ENCODE measurements around the gene ZSWIM6. TPM values are rescaled to one million over a fixed set of nuclear protein-coding genes. Genes with fewer than 3 reads are reported as not detected.

The ZSWIM6 gene
- polyA plus RNA-seq, 3 donors, result 1.7 to 33.5 (median 2.7) TPM

DNA sequence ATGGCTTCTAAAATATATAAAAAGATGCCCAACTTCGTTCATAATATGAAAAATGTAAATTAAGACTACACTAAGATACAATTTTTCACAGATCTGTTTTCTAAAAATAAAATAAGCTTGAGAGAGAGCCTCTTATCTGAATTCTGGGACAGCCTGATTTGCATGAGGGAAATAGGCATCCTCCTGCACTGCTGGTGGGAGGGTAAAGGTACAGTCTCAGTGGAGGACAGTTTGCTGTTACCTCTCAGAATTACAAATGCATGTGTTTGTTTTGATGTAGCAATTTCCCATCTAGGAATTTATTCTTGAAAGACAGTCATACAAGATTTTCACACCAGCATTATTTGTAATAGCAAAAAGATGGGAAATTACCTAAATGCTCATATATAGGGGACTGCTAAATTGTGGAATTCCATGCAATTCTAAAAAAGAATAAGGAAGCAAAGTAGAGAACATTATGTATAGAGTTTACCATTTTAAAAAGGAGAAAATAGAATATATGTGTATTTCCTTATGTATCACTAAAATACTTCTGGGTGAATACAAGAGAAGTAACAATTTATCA is 75.7 kb downstream of the ZSWIM6 start:
- intact Hi-C loops (cut with micrococcal nuclease), result loop anchor here (5.0 to 10.0 kb wide), 4 partner anchors 75 to 463 kb away; partner anchors contain the start of genes ZSWIM6 (in 2 of the 2), ERCC8 (in 1 of the 2), NDUFAF2 (in 1 of the 2) and SMIM15 (in 1 of the 2)
- peaks cover 96% of the 10 kb centered on the region for H3K79me2 ChIP-seq (ENCODE audit: insufficient read depth, low read length)
- H2AFZ ChIP-seq (ENCODE audit: insufficient read depth, low read depth, low read length, poor library complexity, severe bottlenecking), result no peak overlapping the region
- no peak overlapping the region for H3K9ac ChIP-seq (ENCODE audit: insufficient read depth, low read length, poor library complexity, severe bottlenecking)
- peaks cover 24 to 38% of the 10 kb centered on the region in 2 donors for H3K4me1 ChIP-seq (ENCODE audit: control insufficient read depth in 1 of 2, insufficient read depth in 2 of 2, low read length in 2 of 2)
- Mint-ChIP-seq H3K4me3 (no peak overlapping the region), H3K4me1 (peaks cover 34% of the 10 kb centered on the region), H3K27me3 (ENCODE audit: low read depth in 3 of 3) (no peaks in the 10 kb centered on the region), H3K27ac (peak overlapping the region in 6 of 7 donors; percentile 68 to 92 (median 86)), H3K36me3 (peaks cover 5 to 8% of the 10 kb centered on the region in 2 donors), H3K9me3 (no peaks in the 10 kb centered on the region)
- H3K27me3 ChIP-seq (ENCODE audit: control insufficient read depth in 2 of 2, insufficient read depth in 2 of 2, low read length in 2 of 2), result no peaks in the 10 kb centered on the region
- H3K4me2 ChIP-seq (replicated peaks; ENCODE audit: extremely low read depth, low read length, poor library complexity, severe bottlenecking), result peak overlapping the region; percentile 40
- H3K4me3 ChIP-seq (replicated peaks in 1 of 3; ENCODE audit: low read depth in 2 of 3, low read length in 3 of 3), result no peak overlapping the region
- H3K27ac ChIP-seq (ENCODE audit: low read depth in 1 of 2, low read length in 2 of 2), result no peak overlapping the region
- H3K9me3 ChIP-seq (replicated peaks in 1 of 2; ENCODE audit: control insufficient read depth in 1 of 2, insufficient read depth in 1 of 2, low read length in 2 of 2), result no peaks in the 10 kb centered on the region
- no peaks in the 10 kb centered on the region for H3K36me3 ChIP-seq (replicated peaks in 1 of 2; ENCODE audit: control insufficient read depth in 1 of 2, insufficient read depth in 2 of 2, low read length in 2 of 2)
- no CpG with 5 or more reads among the region's 1 CpG for WGBS (ENCODE audit: insufficient coverage)
- peaks cover 96% of the 10 kb centered on the region for H4K20me1 ChIP-seq (ENCODE audit: insufficient read depth, low read length)
- TF ChIP-seq, protein P1, sequence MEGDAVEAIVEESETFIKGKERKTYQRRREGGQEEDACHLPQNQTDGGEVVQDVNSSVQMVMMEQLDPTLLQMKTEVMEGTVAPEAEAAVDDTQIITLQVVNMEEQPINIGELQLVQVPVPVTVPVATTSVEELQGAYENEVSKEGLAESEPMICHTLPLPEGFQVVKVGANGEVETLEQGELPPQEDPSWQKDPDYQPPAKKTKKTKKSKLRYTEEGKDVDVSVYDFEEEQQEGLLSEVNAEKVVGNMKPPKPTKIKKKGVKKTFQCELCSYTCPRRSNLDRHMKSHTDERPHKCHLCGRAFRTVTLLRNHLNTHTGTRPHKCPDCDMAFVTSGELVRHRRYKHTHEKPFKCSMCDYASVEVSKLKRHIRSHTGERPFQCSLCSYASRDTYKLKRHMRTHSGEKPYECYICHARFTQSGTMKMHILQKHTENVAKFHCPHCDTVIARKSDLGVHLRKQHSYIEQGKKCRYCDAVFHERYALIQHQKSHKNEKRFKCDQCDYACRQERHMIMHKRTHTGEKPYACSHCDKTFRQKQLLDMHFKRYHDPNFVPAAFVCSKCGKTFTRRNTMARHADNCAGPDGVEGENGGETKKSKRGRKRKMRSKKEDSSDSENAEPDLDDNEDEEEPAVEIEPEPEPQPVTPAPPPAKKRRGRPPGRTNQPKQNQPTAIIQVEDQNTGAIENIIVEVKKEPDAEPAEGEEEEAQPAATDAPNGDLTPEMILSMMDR (IDR thresholded peaks at IDR 0.05), result no peak
- peak in 1 of 3 donors; percentile 31 for DNase-seq

DNA sequence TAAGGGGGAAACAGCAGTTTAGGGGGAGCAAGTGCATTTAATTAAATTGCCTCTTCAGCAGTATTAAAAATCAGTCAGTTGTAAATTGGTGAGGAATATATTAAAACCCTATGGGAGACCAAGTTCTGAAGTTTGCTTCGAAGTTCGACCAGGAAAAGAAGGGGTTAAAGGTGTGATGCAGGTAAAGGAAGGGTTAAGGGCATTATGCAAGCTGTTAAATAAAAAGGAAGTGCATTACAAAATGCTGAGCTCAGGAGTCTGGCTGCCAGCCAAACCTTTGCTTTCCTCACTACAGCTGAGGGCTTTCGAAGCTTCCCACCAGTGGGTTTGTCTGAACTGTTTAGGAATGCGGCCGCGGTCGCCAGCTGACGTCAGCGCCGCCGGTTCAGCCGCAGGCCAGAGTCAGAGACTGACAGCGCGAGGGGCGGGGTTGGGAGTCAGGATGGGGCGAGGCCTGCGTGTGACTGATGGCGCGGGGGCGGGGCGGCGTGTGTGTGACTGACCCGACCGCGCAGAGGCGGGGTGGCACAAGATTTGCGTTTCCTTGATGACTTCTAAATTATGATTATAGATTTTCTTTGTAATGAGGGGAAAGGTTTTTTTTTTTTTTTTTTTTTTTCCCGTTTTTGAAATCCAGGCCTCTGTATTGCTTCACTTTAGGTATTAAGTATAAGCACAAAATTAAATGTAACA is 76.6 kb downstream of the ZSWIM6 start:
- peak overlapping the region; percentile 83 to 92 (median 89) for H3K27ac Mint-ChIP-seq
- peak overlapping the region in 1 of 2 donors; percentile 77 for H3K27ac ChIP-seq (ENCODE audit: low read depth in 1 of 2, low read length in 2 of 2)
- peak overlapping the region; percentile 41 for H3K9ac ChIP-seq (ENCODE audit: insufficient read depth, low read length, poor library complexity, severe bottlenecking)
- peaks cover 5 to 8% of the 10 kb centered on the region in 2 donors for H3K36me3 Mint-ChIP-seq
- H3K4me2 ChIP-seq (replicated peaks; ENCODE audit: extremely low read depth, low read length, poor library complexity, severe bottlenecking), result peak overlapping the region; percentile 75
- peak; percentile 99 to 100 (median 100) for DNase-seq
- H3K9me3 ChIP-seq (replicated peaks in 1 of 2; ENCODE audit: control insufficient read depth in 1 of 2, insufficient read depth in 1 of 2, low read length in 2 of 2), result no peaks in the 10 kb centered on the region
- no peaks in the 10 kb centered on the region for H3K9me3 Mint-ChIP-seq
- peaks cover 18 to 30% of the 10 kb centered on the region in 2 donors for H3K4me1 ChIP-seq (ENCODE audit: control insufficient read depth in 1 of 2, insufficient read depth in 2 of 2, low read length in 2 of 2)
- no peaks in the 10 kb centered on the region for H3K36me3 ChIP-seq (replicated peaks in 1 of 2; ENCODE audit: control insufficient read depth in 1 of 2, insufficient read depth in 2 of 2, low read length in 2 of 2)
- peaks cover 90% of the 10 kb centered on the region for H4K20me1 ChIP-seq (ENCODE audit: insufficient read depth, low read length)
- TF ChIP-seq, protein P1 (IDR thresholded peaks at IDR 0.05), result no peak
- peak overlapping the region; percentile 39 to 72 for H3K4me3 Mint-ChIP-seq
- H3K27me3 Mint-ChIP-seq (ENCODE audit: low read depth in 3 of 3), result no peaks in the 10 kb centered on the region
- H3K4me3 ChIP-seq (replicated peaks in 1 of 3; ENCODE audit: low read depth in 2 of 3, low read length in 3 of 3), result peak overlapping the region; percentile 18 to 70 (median 47)
- H3K79me2 ChIP-seq (ENCODE audit: insufficient read depth, low read length), result peaks cover 89% of the 10 kb centered on the region
- H3K4me1 Mint-ChIP-seq, result peaks cover 28% of the 10 kb centered on the region
- 0% methylated on average over 14 of the region's 28 CpGs for WGBS (ENCODE audit: insufficient coverage)
- no peaks in the 10 kb centered on the region for H3K27me3 ChIP-seq (ENCODE audit: control insufficient read depth in 2 of 2, insufficient read depth in 2 of 2, low read length in 2 of 2)
- intact Hi-C loops (cut with micrococcal nuclease), result loop anchor here (5.0 to 10.0 kb wide), 4 partner anchors 76 to 464 kb away; partner anchors contain the start of genes ZSWIM6 (in 2 of the 2), ERCC8 (in 1 of the 2), NDUFAF2 (in 1 of the 2) and SMIM15 (in 1 of the 2)
- H2AFZ ChIP-seq (ENCODE audit: insufficient read depth, low read depth, low read length, poor library complexity, severe bottlenecking), result no peak overlapping the region
